ENCODE results near the gene AP3S2.

DNA sequence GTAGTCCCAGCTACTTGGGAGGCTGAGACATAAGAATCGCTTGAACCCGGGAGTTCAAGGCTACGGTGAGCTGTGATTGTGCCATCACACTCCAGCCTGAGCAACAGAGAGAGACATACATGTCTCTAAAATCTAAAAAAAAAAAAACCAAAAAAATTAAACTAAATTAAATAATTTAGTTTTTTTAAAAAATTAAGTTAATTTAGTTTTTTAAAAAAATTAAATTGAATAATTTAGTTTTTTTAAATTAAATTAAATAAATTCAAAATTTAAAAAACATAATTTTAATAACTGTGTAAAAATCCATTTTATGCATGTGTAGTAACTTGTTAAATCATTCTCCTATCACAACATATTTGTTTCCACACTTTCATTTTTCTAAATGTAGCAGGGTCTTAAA lies 39.1 kb upstream of the AP3S2 start:
- no peak for TF ChIP-seq GABPA (IDR thresholded peaks at IDR 0.05; ENCODE audit: borderline replicate concordance, insufficient read depth, low read length)
- no peak for TF ChIP-seq JUND (IDR thresholded peaks at IDR 0.05; ENCODE audit: low read length)
- no peak for TF ChIP-seq JUN (IDR thresholded peaks at IDR 0.05; ENCODE audit: low read depth, low read length)
- TF ChIP-seq, protein P1, sequence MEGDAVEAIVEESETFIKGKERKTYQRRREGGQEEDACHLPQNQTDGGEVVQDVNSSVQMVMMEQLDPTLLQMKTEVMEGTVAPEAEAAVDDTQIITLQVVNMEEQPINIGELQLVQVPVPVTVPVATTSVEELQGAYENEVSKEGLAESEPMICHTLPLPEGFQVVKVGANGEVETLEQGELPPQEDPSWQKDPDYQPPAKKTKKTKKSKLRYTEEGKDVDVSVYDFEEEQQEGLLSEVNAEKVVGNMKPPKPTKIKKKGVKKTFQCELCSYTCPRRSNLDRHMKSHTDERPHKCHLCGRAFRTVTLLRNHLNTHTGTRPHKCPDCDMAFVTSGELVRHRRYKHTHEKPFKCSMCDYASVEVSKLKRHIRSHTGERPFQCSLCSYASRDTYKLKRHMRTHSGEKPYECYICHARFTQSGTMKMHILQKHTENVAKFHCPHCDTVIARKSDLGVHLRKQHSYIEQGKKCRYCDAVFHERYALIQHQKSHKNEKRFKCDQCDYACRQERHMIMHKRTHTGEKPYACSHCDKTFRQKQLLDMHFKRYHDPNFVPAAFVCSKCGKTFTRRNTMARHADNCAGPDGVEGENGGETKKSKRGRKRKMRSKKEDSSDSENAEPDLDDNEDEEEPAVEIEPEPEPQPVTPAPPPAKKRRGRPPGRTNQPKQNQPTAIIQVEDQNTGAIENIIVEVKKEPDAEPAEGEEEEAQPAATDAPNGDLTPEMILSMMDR (IDR thresholded peaks at IDR 0.05; ENCODE audit: control extremely low read depth in 1 of 3, insufficient read depth in 1 of 3, low read depth in 1 of 3, low read length in 3 of 3): no peak
- TF ChIP-seq POLR2A (IDR thresholded peaks at IDR 0.05; ENCODE audit: control extremely low read depth in 1 of 2, low read depth in 2 of 2, low read length in 2 of 2): no peak
- no peak for TF ChIP-seq RXRA (IDR thresholded peaks at IDR 0.05; ENCODE audit: insufficient read depth, low read depth, low read length)
- TF ChIP-seq CHD1 (IDR thresholded peaks at IDR 0.05; ENCODE audit: low read depth, low read length): no peak
- no peak for TF ChIP-seq RAD21 (IDR thresholded peaks at IDR 0.05 in 1 of 2, conservative IDR thresholded peaks at IDR 0.05 in 1 of 2; ENCODE audit: low read depth in 2 of 2, low read length in 2 of 2)
- TF ChIP-seq KDM1A (IDR thresholded peaks at IDR 0.05; ENCODE audit: borderline replicate concordance, low read length): no peak
- TF ChIP-seq, protein P2, sequence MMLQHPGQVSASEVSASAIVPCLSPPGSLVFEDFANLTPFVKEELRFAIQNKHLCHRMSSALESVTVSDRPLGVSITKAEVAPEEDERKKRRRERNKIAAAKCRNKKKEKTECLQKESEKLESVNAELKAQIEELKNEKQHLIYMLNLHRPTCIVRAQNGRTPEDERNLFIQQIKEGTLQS (IDR thresholded peaks at IDR 0.05; ENCODE audit: insufficient read depth, low read depth, low read length): no peak
